HG03521 (cell line): Measurements from ENCODE around the gene NIP7.
"Not testable (repeated sequence)": the region's sequence is repeated elsewhere in the genome, so short reads cannot be mapped to it uniquely, and the experiment has no call there.

Experiments used
- ATAC-seq: cut with Tn5 transposase; IDR thresholded peaks from one replicate; pipeline ENCODE4 v1.9.1; 2021; ENCODE audit warnings: mild to moderate bottlenecking, moderate library complexity; ENCODE audit not compliant: unreplicated experiment

Gene NIP7

GRCh38 chr16:69339289-69340094 is at the start of gene NIP7, which contains the start of gene COG8:
TSS of gene NIP7 (plus strand) at chr16:69339772. CDS start at chr16:69339830, 58 bp downstream.
TSS of gene COG8 (minus strand) at chr16:69339564. CDS start at chr16:69339552, 12 bp downstream.
- ATAC-seq = peak; percentile 86

GRCh38 chr16:69291657-69292056 is 47.9 kb upstream of the NIP7 start:
- not testable (repeated sequence) for ATAC-seq

GRCh38 chr16:69293401-69293800 is 46.2 kb upstream of the NIP7 start:
- no peak for ATAC-seq

- no peak for ATAC-seq
These were observed 45.5 kb upstream of the NIP7 start for GRCh38 chr16:69294051-69294450.

- not testable (repeated sequence) for ATAC-seq
These were observed 42.8 kb upstream of the NIP7 start for GRCh38 chr16:69296771-69297170.

GRCh38 chr16:69298261-69298660 is 41.3 kb upstream of the NIP7 start:
- ATAC-seq = no peak

- no peak for ATAC-seq
These were observed 38.4 kb upstream of the NIP7 start for GRCh38 chr16:69301187-69301586.

GRCh38 chr16:69301861-69302260 is 37.7 kb upstream of the NIP7 start:
- ATAC-seq = no peak

- no peak for ATAC-seq
These were observed 37.3 kb upstream of the NIP7 start for GRCh38 chr16:69302301-69302700.

- no peak for ATAC-seq
These were observed 33.5 kb upstream of the NIP7 start for GRCh38 chr16:69306031-69306430.

- no peak for ATAC-seq
These were observed 32.5 kb upstream of the NIP7 start for GRCh38 chr16:69307091-69307490.

- ATAC-seq = no peak
These were observed 31.7 kb upstream of the NIP7 start for GRCh38 chr16:69307856-69308255.

- ATAC-seq = no peak
These were observed 30.3 kb upstream of the NIP7 start for GRCh38 chr16:69309316-69309715.

- ATAC-seq = peak; percentile 91
These were observed 28.7 kb upstream of the NIP7 start, which contains the start of gene VPS4A for GRCh38 chr16:69310653-69311532. TSS of gene VPS4A (plus strand) at chr16:69311350. CDS start at chr16:69311512, 162 bp downstream.

GRCh38 chr16:69311533-69312387 is 27.8 kb upstream of the NIP7 start:
- ATAC-seq = peak; percentile 37

- no peak for ATAC-seq
These were observed 26.1 kb upstream of the NIP7 start for GRCh38 chr16:69313469-69313868.

GRCh38 chr16:69314534-69314933 is 25.0 kb upstream of the NIP7 start:
- no peak for ATAC-seq

GRCh38 chr16:69315486-69316311 is 23.9 kb upstream of the NIP7 start:
- ATAC-seq = no peak

- ATAC-seq = no peak
These were observed 23.0 kb upstream of the NIP7 start for GRCh38 chr16:69316595-69317034.
